Measurements from ENCODE around the gene COL8A2. TPM values are rescaled to one million over a fixed set of nuclear protein-coding genes. Genes with fewer than 3 reads are reported as not detected.

COL8A2 gene
- polyA plus RNA-seq, 3 donors, result 0.90 to 3.0 (median 1.6) TPM

GRCh38 chr1:36126005-36126716 is 1.1 kb upstream of the COL8A2 start:
- Histone ChIP-seq H3K4me2 (replicated peaks; ENCODE audit: extremely low read depth, low read length, poor library complexity, severe bottlenecking) (no peak overlapping the region), H3K4me3 (replicated peaks in 1 of 3; ENCODE audit: low read depth in 2 of 3, low read length in 3 of 3) (peak overlapping the region in 1 of 3 experiments; percentile 68), H4K20me1 (ENCODE audit: insufficient read depth, low read length) (no peaks in the 10 kb centered on the region), H2AFZ (ENCODE audit: insufficient read depth, low read depth, low read length, poor library complexity, severe bottlenecking) (no peak overlapping the region), H3K27ac (ENCODE audit: low read depth in 1 of 2, low read length in 2 of 2) (no peak overlapping the region), H3K4me1 (ENCODE audit: control insufficient read depth in 1 of 2, insufficient read depth in 2 of 2, low read length in 2 of 2) (peaks cover 52 to 62% of the 10 kb centered on the region in 2 donors), H3K9ac (ENCODE audit: insufficient read depth, low read length, poor library complexity, severe bottlenecking) (no peak overlapping the region), H3K36me3 (replicated peaks in 1 of 2; ENCODE audit: control insufficient read depth in 1 of 2, insufficient read depth in 2 of 2, low read length in 2 of 2) (no peaks in the 10 kb centered on the region), H3K27me3 (ENCODE audit: control insufficient read depth in 2 of 2, insufficient read depth in 2 of 2, low read length in 2 of 2) (no peaks in the 10 kb centered on the region), H3K9me3 (replicated peaks in 1 of 2; ENCODE audit: control insufficient read depth in 1 of 2, insufficient read depth in 1 of 2, low read length in 2 of 2) (no peaks in the 10 kb centered on the region), H3K79me2 (ENCODE audit: insufficient read depth, low read length) (peaks cover 11% of the 10 kb centered on the region)
- no peak for TF ChIP-seq CTCF (IDR thresholded peaks at IDR 0.05)
- no peaks in the 10 kb centered on the region for H3K9me3 Mint-ChIP-seq
- H3K4me3 Mint-ChIP-seq, result peak overlapping the region; percentile 74 to 82
- H3K27ac Mint-ChIP-seq, result peak overlapping the region in 1 of 7 donors; percentile 80
- H3K27me3 Mint-ChIP-seq (ENCODE audit: low read depth in 3 of 3), result peaks cover 4 to 15% (median 8%) of the 10 kb centered on the region in 3 donors
- WGBS (ENCODE audit: insufficient coverage), result 94% methylated on average over 20 of the region's 21 CpGs
- DNase-seq, result no peak
- peaks cover 5 to 9% of the 10 kb centered on the region in 2 donors for H3K36me3 Mint-ChIP-seq
- intact Hi-C loops (cut with micrococcal nuclease), result no loop called here
- peaks cover 54% of the 10 kb centered on the region for H3K4me1 Mint-ChIP-seq

GRCh38 chr1:36124404-36125128 is 456 bp downstream of the COL8A2 start:
- Mint-ChIP-seq H3K27ac (peak overlapping the region in 5 of 7 donors; percentile 30 to 95 (median 92)), H3K36me3 (peaks cover 5 to 9% of the 10 kb centered on the region in 2 donors), H3K4me1 (peaks cover 67% of the 10 kb centered on the region), H3K4me3 (peak overlapping the region; percentile 77 to 85), H3K9me3 (no peaks in the 10 kb centered on the region), H3K27me3 (ENCODE audit: low read depth in 3 of 3) (peaks cover 6 to 15% (median 10%) of the 10 kb centered on the region in 3 donors)
- 16% methylated on average over 33 of the region's 42 CpGs for WGBS (ENCODE audit: insufficient coverage)
- TF ChIP-seq CTCF (IDR thresholded peaks at IDR 0.05), result no peak
- no peak for DNase-seq
- H3K27me3 ChIP-seq (ENCODE audit: control insufficient read depth in 2 of 2, insufficient read depth in 2 of 2, low read length in 2 of 2), result no peaks in the 10 kb centered on the region
- no peaks in the 10 kb centered on the region for H3K9me3 ChIP-seq (replicated peaks in 1 of 2; ENCODE audit: control insufficient read depth in 1 of 2, insufficient read depth in 1 of 2, low read length in 2 of 2)
- H3K36me3 ChIP-seq (replicated peaks in 1 of 2; ENCODE audit: control insufficient read depth in 1 of 2, insufficient read depth in 2 of 2, low read length in 2 of 2), result no peaks in the 10 kb centered on the region
- peak overlapping the region; percentile 90 for H3K4me2 ChIP-seq (replicated peaks; ENCODE audit: extremely low read depth, low read length, poor library complexity, severe bottlenecking)
- intact Hi-C loops (cut with micrococcal nuclease), result no loop called here
- H3K4me1 ChIP-seq (ENCODE audit: control insufficient read depth in 1 of 2, insufficient read depth in 2 of 2, low read length in 2 of 2), result peaks cover 66 to 78% of the 10 kb centered on the region in 2 donors
- H4K20me1 ChIP-seq (ENCODE audit: insufficient read depth, low read length), result no peaks in the 10 kb centered on the region
- H2AFZ ChIP-seq (ENCODE audit: insufficient read depth, low read depth, low read length, poor library complexity, severe bottlenecking), result peak overlapping the region; percentile 51
- H3K9ac ChIP-seq (ENCODE audit: insufficient read depth, low read length, poor library complexity, severe bottlenecking), result peak overlapping the region; percentile 12
- peak overlapping the region in 2 of 3 experiments; percentile 15 to 76 for H3K4me3 ChIP-seq (replicated peaks in 1 of 3; ENCODE audit: low read depth in 2 of 3, low read length in 3 of 3)
- peaks cover 14% of the 10 kb centered on the region for H3K79me2 ChIP-seq (ENCODE audit: insufficient read depth, low read length)
- no peak overlapping the region for H3K27ac ChIP-seq (ENCODE audit: low read depth in 1 of 2, low read length in 2 of 2)

Measured in CD14-positive monocyte (primary cell).